HEK293 (cell line): ENCODE measurements around the gene RPTN.

Experiments
- CTCF ChIA-PET: fragments of 350-600 bp; formaldehyde crosslinking; extraction: SDS; loops from one replicate; lab custom pipeline; 2021; ENCODE audit warnings: antibody characterized with exemption; lab: Yijun Ruan, JAX
- POLR2A ChIA-PET: fragments of 300-600 bp; formaldehyde crosslinking; extraction: SDS; loops from one replicate; lab custom pipeline; 2020; ENCODE audit warnings: antibody characterized with exemption, inconsistent platforms; lab: Yijun Ruan, JAX
- H3K27ac ChIP-seq: fragments of 200-500 bp; sonication (Bioruptor generic); 2 replicates; pipeline ENCODE4 v1.5.1; 2014; ENCODE audit warnings: low read depth, low read length, control low read depth, inconsistent platforms; ENCODE audit errors: extremely low read depth
- H3K36me3 ChIP-seq, 2 experiments: fragments of 200-500 bp in 1 of 2; sonication (Bioruptor generic) in 1 of 2; 1 replicate in 1 of 2; 2 replicates in 1 of 2; pipeline ENCODE4 v1.5.1; 2014 to 2017; ENCODE audit warnings: inconsistent platforms in 2 of 2, low read length in 2 of 2; ENCODE audit not compliant: control insufficient read depth in 2 of 2, insufficient read depth in 1 of 2
- H3K4me1 ChIP-seq: fragments of 200-500 bp; sonication (Bioruptor generic); 2 replicates; pipeline ENCODE4 v1.5.1; 2014; ENCODE audit warnings: mild to moderate bottlenecking, low read length, inconsistent platforms; ENCODE audit not compliant: control insufficient read depth, insufficient read depth
- H3K4me3 ChIP-seq: 2 replicates; pipeline ENCODE4 v1.5.1; 2011; ENCODE audit warnings: low read depth, mild to moderate bottlenecking, control low read depth, low read length, moderate library complexity
- H3K9me3 ChIP-seq: fragments of 200-500 bp; sonication (Bioruptor generic); 2 replicates; pipeline ENCODE4 v1.5.1; 2014; ENCODE audit warnings: low read depth, low read length, inconsistent platforms; ENCODE audit not compliant: control insufficient read depth, insufficient read depth
- HOXD13 ChIP-seq: sonication (generic); formaldehyde crosslinking; IDR thresholded peaks from 2 replicates; pipeline ENCODE4 v1.8.0; 2022; ENCODE audit warnings: missing genetic modification reagents, borderline replicate concordance
- KLF9 ChIP-seq: fragments of 450-650 bp; formaldehyde crosslinking; IDR thresholded peaks from 2 replicates; pipeline ENCODE4 v1.5.1; 2016; ENCODE audit warnings: missing biosample characterization, missing genetic modification characterization, low read depth
- RBAK ChIP-seq: fragments of 450-650 bp; formaldehyde crosslinking; IDR thresholded peaks from 2 replicates; pipeline ENCODE4 v1.5.1; 2016; ENCODE audit warnings: missing biosample characterization, missing genetic modification characterization
- SCRT1 ChIP-seq: fragments of 450-650 bp; formaldehyde crosslinking; IDR thresholded peaks from 2 replicates; pipeline ENCODE4 v1.5.1; 2016; ENCODE audit warnings: missing biosample characterization, missing genetic modification characterization, borderline replicate concordance
- SETDB1 ChIP-seq: IDR thresholded peaks from one replicate; pipeline ENCODE4 v1.6.1; 2017; ENCODE audit warnings: mild to moderate bottlenecking, low read length, moderate library complexity, mixed read lengths; ENCODE audit not compliant: insufficient read length
- ZBTB20 ChIP-seq: fragments of 450-650 bp; formaldehyde crosslinking; IDR thresholded peaks from 2 replicates; pipeline ENCODE4 v1.5.1; 2016; ENCODE audit warnings: missing biosample characterization, missing genetic modification characterization
- ZNF112 ChIP-seq: fragments of 450-650 bp; formaldehyde crosslinking; IDR thresholded peaks from 2 replicates; pipeline ENCODE4 v1.5.0; 2017; ENCODE audit warnings: missing biosample characterization, missing genetic modification characterization
- ZNF24 ChIP-seq: fragments of 450-650 bp; formaldehyde crosslinking; IDR thresholded peaks from 2 replicates; pipeline ENCODE4 v1.5.1; 2016; ENCODE audit warnings: missing biosample characterization, missing genetic modification characterization
- ZNF391 ChIP-seq: fragments of 450-650 bp; formaldehyde crosslinking; IDR thresholded peaks from 2 replicates; pipeline ENCODE4 v1.5.1; 2016; ENCODE audit warnings: low read depth, missing biosample characterization, missing genetic modification characterization, borderline replicate concordance
- ZNF654 ChIP-seq: fragments of 450-650 bp; formaldehyde crosslinking; IDR thresholded peaks from 2 replicates; pipeline ENCODE4 v1.5.1; 2016; ENCODE audit warnings: low read depth, missing biosample characterization, missing genetic modification characterization
- TF ChIP-seq, protein P1 (sequence below): fragments of 450-650 bp; formaldehyde crosslinking; IDR thresholded peaks from 2 replicates; pipeline ENCODE4 v1.5.1; 2017; ENCODE audit warnings: missing biosample characterization, missing genetic modification characterization
- TF ChIP-seq, protein P2 (sequence below): fragments of 450-650 bp; formaldehyde crosslinking; IDR thresholded peaks from 2 replicates; pipeline ENCODE4 v1.5.1; 2016; ENCODE audit warnings: missing biosample characterization, missing genetic modification characterization, borderline replicate concordance
- TF ChIP-seq, protein P3 (sequence below): fragments of 450-650 bp; formaldehyde crosslinking; IDR thresholded peaks from 2 replicates; pipeline ENCODE4 v1.5.1; 2016; ENCODE audit warnings: missing biosample characterization, missing genetic modification characterization, low read depth
- TF ChIP-seq, protein P4 (sequence below): fragments of 450-650 bp; formaldehyde crosslinking; IDR thresholded peaks from 2 replicates; pipeline ENCODE4 v1.5.1; 2016; ENCODE audit warnings: missing biosample characterization, missing genetic modification characterization

RPTN gene

DNA sequence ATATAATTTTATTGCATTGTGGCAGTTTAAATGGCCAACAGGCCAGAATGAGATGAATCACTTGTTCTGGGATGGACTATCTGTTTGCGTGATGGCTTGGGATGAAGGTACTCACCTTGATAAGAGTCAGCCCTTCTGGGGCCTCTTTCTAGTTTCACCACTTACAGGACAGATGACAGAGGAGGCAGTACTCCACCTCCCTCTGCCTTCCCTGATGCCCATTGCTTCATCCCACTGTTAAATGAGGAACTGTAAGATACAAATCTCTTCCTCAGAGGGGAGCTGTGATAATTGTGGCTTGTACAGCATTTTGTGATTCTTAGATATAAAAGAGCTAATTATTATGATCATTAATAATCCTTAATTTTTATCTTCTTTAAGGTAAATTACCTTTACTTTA lies 40.1 kb downstream of the RPTN start:
- ChIA-PET POLR2A (no interaction called here), CTCF (interaction anchor here (1.3 to 2.8 kb wide), 3 partner anchors 23 to 67 kb away, joined by 7 to 8 read pairs (median 7); no protein-coding TSS in a partner anchor)
- Histone ChIP-seq H3K36me3 (no peaks in the 10 kb centered on the region), H3K27ac (no peak overlapping the region), H3K4me1 (no peaks in the 10 kb centered on the region), H3K4me3 (no peak overlapping the region), H3K9me3 (no peaks in the 10 kb centered on the region)
- TF ChIP-seq ZNF654 (tag by site-specific recombination), result no peak
- TF ChIP-seq, all 188 proteins: peak for 0

DNA sequence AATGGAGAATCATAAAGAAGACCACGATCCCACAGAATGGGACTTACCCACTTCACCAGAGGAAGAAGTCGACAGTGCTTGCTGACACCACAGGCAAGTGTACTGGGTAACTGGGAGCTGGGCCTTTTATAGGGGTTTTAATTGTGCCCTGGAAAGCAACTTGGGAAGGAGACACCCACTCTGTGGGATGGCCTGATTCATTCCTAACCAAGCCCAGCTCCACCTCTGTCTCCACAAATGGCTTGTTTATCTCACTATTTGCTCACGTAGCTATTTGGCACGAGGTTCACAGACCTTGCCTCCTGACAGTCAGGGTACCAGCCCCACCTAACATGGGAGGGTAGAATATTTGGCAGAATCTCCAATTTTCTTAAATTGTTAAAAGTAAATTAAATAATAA lies 43.7 kb downstream of the RPTN start, which contains the start of gene TCHH:
Gene TCHH, minus strand, starts transcription at position 101 of the 400 bp plus-strand sequence. CDS start 1,364 bp downstream, outside the sequence.
- Histone ChIP-seq H3K4me3 (no peak within 1 kb of the TSS), H3K36me3 (no peaks in the 10 kb centered on the region), H3K27ac (no peak within 1 kb of the TSS), H3K9me3 (no peaks in the 10 kb centered on the region), H3K4me1 (no peaks in the 10 kb centered on the region)
- ChIA-PET CTCF (interaction anchor here (2.3 to 9.4 kb wide), 2 partner anchors 69 to 343 kb away, joined by 6 to 66 read pairs; no protein-coding TSS in a partner anchor), POLR2A (no interaction called here)
- no peak for TF ChIP-seq ZBTB20 (tag by site-specific recombination)

DNA sequence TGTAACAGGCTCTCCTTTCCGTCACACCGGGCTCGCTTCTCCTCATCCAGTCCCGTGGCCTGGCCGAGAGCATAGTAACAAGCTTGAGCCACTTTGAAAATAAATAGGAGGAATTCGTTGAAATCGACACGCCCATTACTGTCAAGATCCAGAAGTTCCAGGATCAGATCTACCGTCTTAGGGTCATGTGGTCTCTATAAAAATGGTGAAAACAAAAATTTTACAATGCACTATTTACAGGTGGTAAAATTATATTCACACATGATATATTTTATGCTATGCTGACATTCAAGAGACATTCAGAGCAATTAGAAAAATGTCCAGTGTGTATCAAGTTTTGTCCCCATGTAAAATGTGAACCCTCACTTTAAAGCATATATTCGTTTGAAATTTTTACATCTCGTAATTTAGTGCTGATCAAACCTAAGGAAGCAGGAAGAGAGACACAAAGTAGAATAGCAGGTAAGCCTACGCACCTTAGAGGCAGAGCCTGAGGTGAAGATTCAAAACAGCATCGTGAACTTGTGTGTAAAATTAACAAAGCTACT lies 46.1 kb downstream of the RPTN start:
- CTCF ChIA-PET, result interaction anchor here (0.8 to 9.4 kb wide), 6 partner anchors 43 to 403 kb away, joined by 3 to 66 read pairs (median 4); no protein-coding TSS in a partner anchor
- Histone ChIP-seq H3K27ac (no peak overlapping the region), H3K36me3 (no peaks in the 10 kb centered on the region), H3K4me3 (peak overlapping the region; percentile 39; the same call in 1 of the 2 replicates), H3K4me1 (peaks cover 4% of the 10 kb centered on the region; the same call in 1 of the 2 replicates), H3K9me3 (no peaks in the 10 kb centered on the region)
- POLR2A ChIA-PET, result no interaction called here
- TF ChIP-seq, protein P1, sequence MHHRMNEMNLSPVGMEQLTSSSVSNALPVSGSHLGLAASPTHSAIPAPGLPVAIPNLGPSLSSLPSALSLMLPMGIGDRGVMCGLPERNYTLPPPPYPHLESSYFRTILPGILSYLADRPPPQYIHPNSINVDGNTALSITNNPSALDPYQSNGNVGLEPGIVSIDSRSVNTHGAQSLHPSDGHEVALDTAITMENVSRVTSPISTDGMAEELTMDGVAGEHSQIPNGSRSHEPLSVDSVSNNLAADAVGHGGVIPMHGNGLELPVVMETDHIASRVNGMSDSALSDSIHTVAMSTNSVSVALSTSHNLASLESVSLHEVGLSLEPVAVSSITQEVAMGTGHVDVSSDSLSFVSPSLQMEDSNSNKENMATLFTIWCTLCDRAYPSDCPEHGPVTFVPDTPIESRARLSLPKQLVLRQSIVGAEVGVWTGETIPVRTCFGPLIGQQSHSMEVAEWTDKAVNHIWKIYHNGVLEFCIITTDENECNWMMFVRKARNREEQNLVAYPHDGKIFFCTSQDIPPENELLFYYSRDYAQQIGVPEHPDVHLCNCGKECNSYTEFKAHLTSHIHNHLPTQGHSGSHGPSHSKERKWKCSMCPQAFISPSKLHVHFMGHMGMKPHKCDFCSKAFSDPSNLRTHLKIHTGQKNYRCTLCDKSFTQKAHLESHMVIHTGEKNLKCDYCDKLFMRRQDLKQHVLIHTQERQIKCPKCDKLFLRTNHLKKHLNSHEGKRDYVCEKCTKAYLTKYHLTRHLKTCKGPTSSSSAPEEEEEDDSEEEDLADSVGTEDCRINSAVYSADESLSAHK (tag by site-specific recombination), result no peak
- TF ChIP-seq HOXD13 (no peak), ZNF24 (no peak), KLF9 (no peak), SCRT1 (tag by site-specific recombination) (no peak), SETDB1 (no peak), RBAK (tag by site-specific recombination) (no peak), ZNF391 (no peak), ZNF112 (tag by site-specific recombination) (no peak)
- TF ChIP-seq, protein P2, sequence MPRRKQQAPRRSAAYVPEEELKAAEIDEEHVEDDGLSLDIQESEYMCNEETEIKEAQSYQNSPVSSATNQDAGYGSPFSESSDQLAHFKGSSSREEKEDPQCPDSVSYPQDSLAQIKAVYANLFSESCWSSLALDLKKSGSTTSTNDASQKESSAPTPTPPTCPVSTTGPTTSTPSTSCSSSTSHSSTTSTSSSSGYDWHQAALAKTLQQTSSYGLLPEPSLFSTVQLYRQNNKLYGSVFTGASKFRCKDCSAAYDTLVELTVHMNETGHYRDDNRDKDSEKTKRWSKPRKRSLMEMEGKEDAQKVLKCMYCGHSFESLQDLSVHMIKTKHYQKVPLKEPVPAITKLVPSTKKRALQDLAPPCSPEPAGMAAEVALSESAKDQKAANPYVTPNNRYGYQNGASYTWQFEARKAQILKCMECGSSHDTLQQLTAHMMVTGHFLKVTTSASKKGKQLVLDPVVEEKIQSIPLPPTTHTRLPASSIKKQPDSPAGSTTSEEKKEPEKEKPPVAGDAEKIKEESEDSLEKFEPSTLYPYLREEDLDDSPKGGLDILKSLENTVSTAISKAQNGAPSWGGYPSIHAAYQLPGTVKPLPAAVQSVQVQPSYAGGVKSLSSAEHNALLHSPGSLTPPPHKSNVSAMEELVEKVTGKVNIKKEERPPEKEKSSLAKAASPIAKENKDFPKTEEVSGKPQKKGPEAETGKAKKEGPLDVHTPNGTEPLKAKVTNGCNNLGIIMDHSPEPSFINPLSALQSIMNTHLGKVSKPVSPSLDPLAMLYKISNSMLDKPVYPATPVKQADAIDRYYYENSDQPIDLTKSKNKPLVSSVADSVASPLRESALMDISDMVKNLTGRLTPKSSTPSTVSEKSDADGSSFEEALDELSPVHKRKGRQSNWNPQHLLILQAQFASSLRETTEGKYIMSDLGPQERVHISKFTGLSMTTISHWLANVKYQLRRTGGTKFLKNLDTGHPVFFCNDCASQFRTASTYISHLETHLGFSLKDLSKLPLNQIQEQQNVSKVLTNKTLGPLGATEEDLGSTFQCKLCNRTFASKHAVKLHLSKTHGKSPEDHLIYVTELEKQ (tag by site-specific recombination), result no peak
- TF ChIP-seq, protein P3, sequence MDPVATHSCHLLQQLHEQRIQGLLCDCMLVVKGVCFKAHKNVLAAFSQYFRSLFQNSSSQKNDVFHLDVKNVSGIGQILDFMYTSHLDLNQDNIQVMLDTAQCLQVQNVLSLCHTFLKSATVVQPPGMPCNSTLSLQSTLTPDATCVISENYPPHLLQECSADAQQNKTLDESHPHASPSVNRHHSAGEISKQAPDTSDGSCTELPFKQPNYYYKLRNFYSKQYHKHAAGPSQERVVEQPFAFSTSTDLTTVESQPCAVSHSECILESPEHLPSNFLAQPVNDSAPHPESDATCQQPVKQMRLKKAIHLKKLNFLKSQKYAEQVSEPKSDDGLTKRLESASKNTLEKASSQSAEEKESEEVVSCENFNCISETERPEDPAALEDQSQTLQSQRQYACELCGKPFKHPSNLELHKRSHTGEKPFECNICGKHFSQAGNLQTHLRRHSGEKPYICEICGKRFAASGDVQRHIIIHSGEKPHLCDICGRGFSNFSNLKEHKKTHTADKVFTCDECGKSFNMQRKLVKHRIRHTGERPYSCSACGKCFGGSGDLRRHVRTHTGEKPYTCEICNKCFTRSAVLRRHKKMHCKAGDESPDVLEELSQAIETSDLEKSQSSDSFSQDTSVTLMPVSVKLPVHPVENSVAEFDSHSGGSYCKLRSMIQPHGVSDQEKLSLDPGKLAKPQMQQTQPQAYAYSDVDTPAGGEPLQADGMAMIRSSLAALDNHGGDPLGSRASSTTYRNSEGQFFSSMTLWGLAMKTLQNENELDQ (tag by site-specific recombination), result no peak
- TF ChIP-seq, protein P4, sequence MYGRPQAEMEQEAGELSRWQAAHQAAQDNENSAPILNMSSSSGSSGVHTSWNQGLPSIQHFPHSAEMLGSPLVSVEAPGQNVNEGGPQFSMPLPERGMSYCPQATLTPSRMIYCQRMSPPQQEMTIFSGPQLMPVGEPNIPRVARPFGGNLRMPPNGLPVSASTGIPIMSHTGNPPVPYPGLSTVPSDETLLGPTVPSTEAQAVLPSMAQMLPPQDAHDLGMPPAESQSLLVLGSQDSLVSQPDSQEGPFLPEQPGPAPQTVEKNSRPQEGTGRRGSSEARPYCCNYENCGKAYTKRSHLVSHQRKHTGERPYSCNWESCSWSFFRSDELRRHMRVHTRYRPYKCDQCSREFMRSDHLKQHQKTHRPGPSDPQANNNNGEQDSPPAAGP (tag by site-specific recombination), result no peak
